Motor neuron (in vitro differentiated cells): Measurements from ENCODE around the gene STRIP1. TPM values are rescaled to one million over a fixed set of nuclear protein-coding genes. Genes with fewer than 3 reads are reported as not detected.

Experiments used
- ATAC-seq, 8 experiments: fragments of 200-7000 bp; cut with Tn5 transposase; replicated peaks in 6 of 8; 2 replicates each; pipeline ENCODE4 v1.8.0; 2021; ENCODE audit warnings: mild to moderate bottlenecking in 8 of 8, moderate library complexity in 8 of 8
- H3K27ac ChIP-seq, 2 donors: fragments of 250-450 bp; sonication (Bioruptor Pico); 2 replicates each; pipeline ENCODE4 v1.9.0; 2021; ENCODE audit warnings: antibody characterized with exemption in 2 of 2, mild to moderate bottlenecking in 2 of 2, moderate library complexity in 1 of 2
- H3K4me1 ChIP-seq, 2 donors: fragments of 250-450 bp; sonication (Bioruptor Pico); replicated peaks in 1 of 2; 2 replicates each; pipeline ENCODE4 v1.6.1; 2021; ENCODE audit warnings: antibody characterized with exemption in 2 of 2, mild to moderate bottlenecking in 2 of 2, moderate library complexity in 1 of 2
- H3K4me3 ChIP-seq, 5 donors: fragments of 250-450 bp; sonication (Bioruptor Pico); 2 replicates each; pipeline ENCODE4 v1.9.0; 2021; ENCODE audit warnings: antibody characterized with exemption in 5 of 5, mild to moderate bottlenecking in 5 of 5, moderate library complexity in 4 of 5
- WGBS, 10 experiments: fragments of 450-650 bp; shearing (Covaris generic); methylation state at CpG; one replicate each; pipeline ENCODE4 v1.0.0; 2022; 5-methylcytosine and 5-hydroxymethylcytosine counted together
- in situ Hi-C, 9 experiments: fragments of 400-800 bp; cut with MboI; loops; one replicate each; pipeline ENCODE4 v1.15.0; 2021; ENCODE audit warnings: low sequenced_read_pairs in 9 of 9, low pct_unique_long_range_greater_than_20kb in 2 of 9; ENCODE audit not compliant: unreplicated experiment in 9 of 9
- total RNA-seq, 8 experiments: library from RNA; unstranded; fragments of 300-600 nt; gene quantifications; 2 replicates each; pipeline versions ENCODE4 v1.2.3 to v1.2.4, GENCODE V29; 2022

Gene STRIP1
- total RNA-seq, 8 experiments from 2014 or later = 29.7 to 98.3 (median 60.3) TPM

GRCh38 chr1:110012100-110012780, 22.2 kb upstream of the STRIP1 start:
- H3K4me3 ChIP-seq = no peak overlapping the region
- 80 to 100% (median 92%) methylated on average over 1 to 6 of the region's 6 CpGs for WGBS, 10 experiments
- ATAC-seq = no peak
- H3K27ac ChIP-seq = no peak overlapping the region
- in situ Hi-C loops = no loop called here
- no peaks in the 10 kb centered on the region for H3K4me1 ChIP-seq

GRCh38 chr1:110017792-110018191, 16.6 kb upstream of the STRIP1 start:
- no peak overlapping the region for H3K4me3 ChIP-seq
- WGBS, 10 experiments = 76 to 100% (median 97%) methylated on average over 3 of the region's 3 CpGs; no CpG with 5 or more reads in 1 of the 10 experiments
- in situ Hi-C loops = no loop called here
- no peaks in the 10 kb centered on the region for H3K4me1 ChIP-seq
- no peak overlapping the region for H3K27ac ChIP-seq
- no peak for ATAC-seq

- in situ Hi-C loops = no loop called here
- H3K4me1 ChIP-seq = no peaks in the 10 kb centered on the region
- 60 to 100% (median 96%) methylated on average over 1 to 9 of the region's 9 CpGs for WGBS, 10 experiments
- no peak for ATAC-seq
- no peak overlapping the region for H3K27ac ChIP-seq
- H3K4me3 ChIP-seq = no peak overlapping the region
Observed at GRCh38 chr1:110018396-110018795, 16.0 kb upstream of the STRIP1 start.

GRCh38 chr1:110019770-110020169, 14.7 kb upstream of the STRIP1 start:
- in situ Hi-C loops = no loop called here
- no peak overlapping the region for H3K4me3 ChIP-seq
- ATAC-seq = peak in 2 of 8 experiments; percentile 33 to 93
- H3K27ac ChIP-seq = no peak overlapping the region
- 60 to 100% (median 94%) methylated on average over 1 of the region's 1 CpG; no CpG with 5 or more reads in 2 of the 10 experiments for WGBS, 10 experiments
- H3K4me1 ChIP-seq = no peaks in the 10 kb centered on the region

- in situ Hi-C loops = no loop called here
- no peak overlapping the region for H3K27ac ChIP-seq
- 75 to 100% (median 93%) methylated on average over 1 to 3 of the region's 3 CpGs; no CpG with 5 or more reads in 1 of the 10 experiments for WGBS, 10 experiments
- no peak overlapping the region for H3K4me3 ChIP-seq
- no peak for ATAC-seq
- no peaks in the 10 kb centered on the region for H3K4me1 ChIP-seq
Observed at GRCh38 chr1:110021285-110021684, 13.1 kb upstream of the STRIP1 start.

GRCh38 chr1:110024613-110025012, 9.8 kb upstream of the STRIP1 start:
- ATAC-seq = no peak
- Histone ChIP-seq H3K4me1 (peaks cover under 1% of the 10 kb centered on the region in 2 donors), H3K4me3 (no peak overlapping the region), H3K27ac (no peak overlapping the region)
- in situ Hi-C loops = loop anchor here in 3 of 9 experiments (25.0 kb wide), 2 partner anchors 313 to 438 kb away; partner anchors contain the start of genes PROK1 (in 2 of the 3) and RBM15 (in 1 of the 3)
- 85 to 100% (median 96%) methylated on average over 2 to 4 of the region's 4 CpGs; no CpG with 5 or more reads in 2 of the 10 experiments for WGBS, 10 experiments

- Histone ChIP-seq H3K4me3 (peak overlapping the region in 3 of 5 donors; percentile 5 to 10 (median 7)), H3K27ac (peak overlapping the region; percentile 68 to 73), H3K4me1 (peaks cover 20 to 31% of the 10 kb centered on the region in 2 donors)
- in situ Hi-C loops = loop anchor here in 3 of 9 experiments (25.0 kb wide), 2 partner anchors 307 to 432 kb away; partner anchors contain the start of genes PROK1 (in 2 of the 3) and RBM15 (in 1 of the 3)
- 28 to 93% (median 53%) methylated on average over 1 to 4 of the region's 4 CpGs; no CpG with 5 or more reads in 1 of the 10 experiments for WGBS, 10 experiments
- ATAC-seq = peak in 2 of 8 experiments; percentile 1 to 2
Observed at GRCh38 chr1:110030687-110031086, 3.7 kb upstream of the STRIP1 start.

GRCh38 chr1:110032327-110032726, 2.1 kb upstream of the STRIP1 start:
- 70 to 100% (median 92%) methylated on average over 1 to 2 of the region's 2 CpGs; no CpG with 5 or more reads in 1 of the 10 experiments for WGBS, 10 experiments
- Histone ChIP-seq H3K27ac (no peak overlapping the region), H3K4me3 (no peak overlapping the region), H3K4me1 (peaks cover 26 to 38% of the 10 kb centered on the region in 2 donors)
- no peak for ATAC-seq
- in situ Hi-C loops = loop anchor here in 3 of 9 experiments (25.0 kb wide), 2 partner anchors 305 to 430 kb away; partner anchors contain the start of genes PROK1 (in 2 of the 3) and RBM15 (in 1 of the 3)

- peaks cover 26 to 38% of the 10 kb centered on the region in 2 donors for H3K4me1 ChIP-seq
- H3K4me3 ChIP-seq = no peak overlapping the region
- in situ Hi-C loops = loop anchor here in 3 of 9 experiments (25.0 kb wide), 2 partner anchors 304 to 429 kb away; partner anchors contain the start of genes PROK1 (in 2 of the 3) and RBM15 (in 1 of the 3)
- 63 to 100% (median 89%) methylated on average over 1 to 5 of the region's 5 CpGs; no CpG with 5 or more reads in 1 of the 10 experiments for WGBS, 10 experiments
- no peak for ATAC-seq
- H3K27ac ChIP-seq = no peak overlapping the region
Observed at GRCh38 chr1:110033421-110033820, 1.0 kb upstream of the STRIP1 start.

GRCh38 chr1:110034040-110034450, 379 bp upstream of the STRIP1 start:
- in situ Hi-C loops = loop anchor here in 3 of 9 experiments (25.0 kb wide), 2 partner anchors 303 to 428 kb away; partner anchors contain the start of genes PROK1 (in 2 of the 3) and RBM15 (in 1 of the 3)
- Histone ChIP-seq H3K27ac (peak overlapping the region; percentile 13 to 98), H3K4me3 (peak overlapping the region; percentile 91 to 99 (median 96)), H3K4me1 (peaks cover 26 to 38% of the 10 kb centered on the region in 2 donors)
- 3 to 78% (median 55%) methylated on average over 2 to 4 of the region's 4 CpGs for WGBS, 10 experiments
- ATAC-seq = no peak

- in situ Hi-C loops = loop anchor here in 3 of 9 experiments (25.0 kb wide), 2 partner anchors 302 to 427 kb away; partner anchors contain the start of genes PROK1 (in 2 of the 3) and RBM15 (in 1 of the 3)
- peak overlapping the region; percentile 96 to 98 for H3K27ac ChIP-seq
- ATAC-seq = peak in 5 of 8 experiments; percentile 26 to 50 (median 40)
- H3K4me1 ChIP-seq = peaks cover 23 to 31% of the 10 kb centered on the region in 2 donors
- 0 to 9% (median 3%) methylated on average over 1 to 16 of the region's 16 CpGs; no CpG with 5 or more reads in 1 of the 10 experiments for WGBS, 10 experiments
- H3K4me3 ChIP-seq = peak overlapping the region; percentile 91 to 99 (median 96)
Observed at GRCh38 chr1:110035236-110035752, 870 bp downstream of the STRIP1 start.

GRCh38 chr1:110038271-110038670, 3.8 kb downstream of the STRIP1 start:
- 80 to 100% (median 95%) methylated on average over 1 to 5 of the region's 5 CpGs; no CpG with 5 or more reads in 1 of the 10 experiments for WGBS, 10 experiments

More at GRCh38 chr1:110038271-110038670, 3.8 kb downstream of the STRIP1 start:
- H3K4me1 ChIP-seq = peaks cover 13 to 15% of the 10 kb centered on the region in 2 donors
- no peak overlapping the region for H3K27ac ChIP-seq
- in situ Hi-C loops = loop anchor here in 3 of 9 experiments (25.0 kb wide), 2 partner anchors 299 to 424 kb away; partner anchors contain the start of genes PROK1 (in 2 of the 3) and RBM15 (in 1 of the 3)
- no peak overlapping the region for H3K4me3 ChIP-seq
- no peak for ATAC-seq
